HL-60 (cell line): ENCODE data around the gene DOCK9.

Experiments used
- CTCF ChIP-seq: IDR thresholded peaks from one replicate; pipeline ENCODE4 v1.5.1; 2011; ENCODE audit warnings: low read length, control low read depth, inconsistent platforms; ENCODE audit not compliant: insufficient read depth
- GABPA ChIP-seq: IDR thresholded peaks from 2 replicates; pipeline ENCODE4 v1.6.1; 2012; ENCODE audit warnings: low read depth
- POLR2AphosphoS5 ChIP-seq: IDR thresholded peaks from 2 replicates; pipeline ENCODE4 v1.6.1; 2012; ENCODE audit warnings: low read depth

GRCh38 chr13:98856983-98857382 is 120.9 kb downstream of the DOCK9 start:
- no peak for TF ChIP-seq CTCF
- TF ChIP-seq POLR2AphosphoS5, result no peak
- TF ChIP-seq GABPA, result no peak
